ENCODE results near the gene PISD.
A peak's percentile ranks its signal among the peaks of the same experiment; 100 is the strongest.

PISD gene

DNA sequence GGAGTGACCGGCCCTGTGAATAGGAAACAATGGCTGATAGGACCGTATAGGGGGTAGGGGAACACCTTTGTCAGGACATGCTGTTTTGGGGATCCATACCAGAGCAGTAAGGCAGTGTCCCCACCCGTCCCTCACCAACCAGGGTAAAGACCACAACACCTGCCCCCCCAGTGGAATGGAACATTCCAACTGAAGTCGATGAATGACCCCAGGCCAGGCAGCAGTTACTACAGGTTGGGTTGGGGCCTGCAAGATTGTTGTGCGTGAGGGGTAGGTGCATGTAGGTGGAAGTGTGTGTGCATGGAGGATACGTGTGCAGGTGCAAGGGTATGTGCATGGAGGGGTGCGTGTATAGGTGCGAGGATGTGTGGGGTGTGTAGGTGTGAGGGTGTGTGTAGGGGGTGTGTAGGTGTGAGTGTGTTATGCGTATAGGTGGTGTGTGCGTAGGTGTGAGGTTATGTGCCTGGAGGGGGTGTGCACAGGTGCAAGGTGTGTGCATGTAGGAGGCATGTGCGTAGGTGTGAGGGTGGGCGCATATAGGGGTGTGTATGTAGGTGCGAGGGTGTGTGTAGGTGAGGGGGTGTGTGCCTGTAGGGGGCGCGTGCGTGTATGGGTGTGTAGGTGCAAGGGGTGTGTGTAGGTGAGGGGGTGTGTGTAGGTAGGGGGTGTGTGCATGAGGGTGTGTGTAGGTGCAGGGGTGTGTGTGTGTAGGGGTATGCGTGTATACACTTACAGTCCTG is 32.9 kb downstream of the PISD start:
- H3K9me3 ChIP-seq (ENCODE audit: control insufficient read depth, low read length) = no peaks in the 10 kb centered on the region
- H3K4me3 ChIP-seq (ENCODE audit: low read length) = no peak overlapping the region
- H3K9ac ChIP-seq (ENCODE audit: low read length) = peak overlapping the region; percentile 72
- peaks cover 63% of the 10 kb centered on the region for H3K4me1 ChIP-seq (ENCODE audit: control insufficient read depth, insufficient read depth, low read length)
- no peaks in the 10 kb centered on the region for H3K36me3 ChIP-seq (ENCODE audit: control insufficient read depth, insufficient read depth, low read length)
- no peaks in the 10 kb centered on the region for H3K27me3 ChIP-seq (ENCODE audit: control insufficient read depth, insufficient read depth, low read length)

- Histone ChIP-seq H3K9ac (ENCODE audit: low read length) (no peak overlapping the region), H3K9me3 (ENCODE audit: control insufficient read depth, low read length) (no peaks in the 10 kb centered on the region), H3K4me3 (ENCODE audit: low read length) (no peak overlapping the region), H3K4me1 (ENCODE audit: control insufficient read depth, insufficient read depth, low read length) (peaks cover 60% of the 10 kb centered on the region), H3K27me3 (ENCODE audit: control insufficient read depth, insufficient read depth, low read length) (no peaks in the 10 kb centered on the region), H3K36me3 (ENCODE audit: control insufficient read depth, insufficient read depth, low read length) (no peaks in the 10 kb centered on the region)
These were observed 33.7 kb downstream of the PISD start for GRCh38 chr22:31628362-31628761.

GRCh38 chr22:31627223-31627731 is 34.7 kb downstream of the PISD start:
- no peaks in the 10 kb centered on the region for H3K9me3 ChIP-seq (ENCODE audit: control insufficient read depth, low read length)
- H3K4me1 ChIP-seq (ENCODE audit: control insufficient read depth, insufficient read depth, low read length) = peaks cover 60% of the 10 kb centered on the region
- H3K9ac ChIP-seq (ENCODE audit: low read length) = no peak overlapping the region
- H3K4me3 ChIP-seq (ENCODE audit: low read length) = no peak overlapping the region
- H3K27me3 ChIP-seq (ENCODE audit: control insufficient read depth, insufficient read depth, low read length) = no peaks in the 10 kb centered on the region
- no peaks in the 10 kb centered on the region for H3K36me3 ChIP-seq (ENCODE audit: control insufficient read depth, insufficient read depth, low read length)

DNA sequence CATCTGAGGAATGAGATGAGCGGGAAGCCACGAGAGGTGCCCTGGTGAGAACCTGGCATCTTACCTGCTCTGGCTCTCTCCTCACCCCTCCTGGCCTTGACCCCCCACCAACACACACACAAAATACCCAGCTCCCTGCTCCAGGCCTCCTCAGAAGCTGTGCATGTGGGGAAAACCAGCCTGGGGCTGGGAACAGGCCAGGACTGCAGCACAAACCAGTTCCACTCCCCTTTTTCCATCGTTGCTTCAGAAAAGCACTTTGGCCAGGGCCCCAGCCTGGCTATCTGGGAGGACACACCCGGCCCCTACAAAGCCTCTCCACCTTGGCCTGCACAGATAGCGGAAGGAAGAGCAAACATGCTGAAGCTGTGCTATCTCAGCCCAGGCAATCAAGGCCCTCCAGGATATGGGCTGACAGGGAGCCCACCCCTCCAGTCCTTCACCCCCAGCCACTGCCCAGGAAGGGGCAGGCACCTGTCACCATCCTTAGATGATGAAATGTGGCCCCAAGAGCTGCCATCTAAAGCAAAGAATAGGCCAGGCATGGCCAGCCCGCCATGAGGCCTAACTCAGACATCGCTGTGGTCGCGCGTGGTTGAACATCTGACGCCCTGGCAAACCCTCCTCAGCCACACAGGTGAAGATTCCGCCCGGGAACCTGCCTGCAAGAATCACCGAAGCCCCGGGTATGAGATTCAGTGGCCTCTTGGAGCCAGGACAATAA is 35.4 kb downstream of the PISD start:
- Histone ChIP-seq H3K4me1 (ENCODE audit: control insufficient read depth, insufficient read depth, low read length) (peaks cover 60% of the 10 kb centered on the region), H3K36me3 (ENCODE audit: control insufficient read depth, insufficient read depth, low read length) (no peaks in the 10 kb centered on the region), H3K9me3 (ENCODE audit: control insufficient read depth, low read length) (no peaks in the 10 kb centered on the region), H3K4me3 (ENCODE audit: low read length) (no peak overlapping the region), H3K27me3 (ENCODE audit: control insufficient read depth, insufficient read depth, low read length) (no peaks in the 10 kb centered on the region), H3K9ac (ENCODE audit: low read length) (peak overlapping the region; percentile 7)

DNA sequence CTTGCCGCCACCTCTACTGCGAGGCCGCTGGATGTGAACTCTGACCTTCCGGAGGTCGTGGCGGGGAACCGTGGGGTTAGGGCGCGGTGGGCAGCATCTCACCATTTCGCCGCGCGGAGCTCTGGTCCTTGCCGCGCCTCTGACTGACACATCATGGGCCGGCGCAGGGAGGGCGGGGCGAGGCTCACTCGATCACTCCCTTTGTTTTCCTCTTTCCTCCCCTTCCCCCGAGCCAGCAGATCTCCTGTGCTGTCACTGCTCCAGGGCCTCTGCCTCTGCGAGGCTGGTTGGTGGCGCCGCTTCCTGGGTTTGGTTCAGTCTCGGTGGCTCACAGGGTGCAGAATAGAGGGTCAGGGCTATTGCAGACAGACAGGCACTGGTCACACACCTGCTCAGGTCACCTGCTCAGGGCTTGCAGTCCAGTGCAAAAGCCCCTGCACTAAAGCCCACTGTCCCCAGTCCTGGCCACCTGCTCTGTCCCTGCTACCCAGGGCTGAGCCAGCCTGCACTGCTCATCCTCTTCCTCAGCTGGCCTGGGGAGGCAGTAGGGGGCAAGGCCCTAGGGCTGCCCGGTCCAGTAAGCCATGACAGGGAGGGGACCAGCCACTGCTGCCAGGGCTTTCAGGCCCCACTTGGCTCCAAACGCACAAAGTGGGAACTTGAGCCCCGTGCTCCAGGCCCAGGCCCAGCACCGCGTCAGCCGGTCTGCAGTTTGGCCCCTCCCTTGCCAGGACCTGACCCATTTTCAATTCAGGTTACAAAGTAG is 36.2 kb downstream of the PISD start:
- no peaks in the 10 kb centered on the region for H3K36me3 ChIP-seq (ENCODE audit: control insufficient read depth, insufficient read depth, low read length)
- H3K9ac ChIP-seq (ENCODE audit: low read length) = peak overlapping the region; percentile 7
- H3K9me3 ChIP-seq (ENCODE audit: control insufficient read depth, low read length) = no peaks in the 10 kb centered on the region
- H3K27me3 ChIP-seq (ENCODE audit: control insufficient read depth, insufficient read depth, low read length) = no peaks in the 10 kb centered on the region
- H3K4me3 ChIP-seq (ENCODE audit: low read length) = no peak overlapping the region
- peaks cover 54% of the 10 kb centered on the region for H3K4me1 ChIP-seq (ENCODE audit: control insufficient read depth, insufficient read depth, low read length)

DNA sequence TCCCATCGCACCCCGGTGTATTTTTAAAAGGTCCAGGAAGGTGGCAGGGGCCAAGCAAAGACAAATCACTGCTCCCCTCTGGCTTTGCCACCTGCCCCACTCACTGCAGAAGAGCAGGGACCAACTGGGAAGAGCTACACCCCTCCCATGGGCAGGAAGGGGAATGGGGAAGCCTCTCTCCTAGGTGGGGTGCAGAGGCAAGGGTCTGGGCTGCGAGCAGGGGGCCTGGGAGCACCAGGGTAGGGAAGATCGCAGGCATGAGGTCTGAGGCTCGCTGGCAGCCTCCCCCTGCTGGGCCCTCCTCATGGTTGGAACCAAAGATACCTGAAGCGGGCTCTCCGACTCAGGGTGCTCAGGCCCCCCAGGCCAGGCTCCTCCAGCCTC is 36.8 kb downstream of the PISD start:
- Histone ChIP-seq H3K9ac (ENCODE audit: low read length) (no peak overlapping the region), H3K4me1 (ENCODE audit: control insufficient read depth, insufficient read depth, low read length) (peaks cover 53% of the 10 kb centered on the region), H3K4me3 (ENCODE audit: low read length) (no peak overlapping the region), H3K9me3 (ENCODE audit: control insufficient read depth, low read length) (no peaks in the 10 kb centered on the region), H3K36me3 (ENCODE audit: control insufficient read depth, insufficient read depth, low read length) (no peaks in the 10 kb centered on the region), H3K27me3 (ENCODE audit: control insufficient read depth, insufficient read depth, low read length) (no peaks in the 10 kb centered on the region)

DNA sequence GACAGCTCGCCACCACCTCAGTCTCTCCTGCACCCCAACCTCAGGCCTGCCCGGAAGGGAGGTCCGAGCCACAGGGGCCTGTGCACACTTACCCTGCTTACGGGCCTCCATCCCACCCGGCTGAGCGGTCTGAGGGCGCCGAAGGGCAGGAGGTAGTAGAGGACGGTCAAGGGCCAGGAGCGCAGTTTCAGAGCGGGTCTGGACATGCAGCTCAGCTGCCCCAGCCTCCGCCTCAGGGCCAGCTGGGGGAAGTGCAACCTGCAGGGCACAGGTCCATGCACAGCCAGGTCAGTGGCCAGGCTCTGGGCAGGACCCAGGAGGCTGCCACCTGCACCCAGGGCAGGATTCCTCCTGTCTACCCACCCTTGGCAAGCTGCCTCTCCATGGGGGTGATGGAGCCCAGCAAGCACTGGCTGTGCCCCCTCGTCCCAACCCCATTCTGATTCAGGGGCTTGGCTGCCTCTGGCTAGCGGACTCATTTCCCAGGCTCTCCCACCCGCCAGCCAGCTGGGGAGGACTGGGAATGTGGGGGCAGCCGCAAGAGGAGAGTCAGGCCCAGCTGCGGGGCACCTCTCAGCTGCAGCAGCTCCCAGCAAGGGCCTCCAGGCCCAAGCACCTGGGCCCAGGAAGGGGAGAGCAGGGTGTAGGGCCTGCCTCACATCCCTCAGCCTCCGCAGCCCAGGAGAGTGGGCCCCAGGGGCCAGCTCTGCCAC is 38.3 kb downstream of the PISD start:
- H3K27me3 ChIP-seq (ENCODE audit: control insufficient read depth, insufficient read depth, low read length) = no peaks in the 10 kb centered on the region
- H3K4me1 ChIP-seq (ENCODE audit: control insufficient read depth, insufficient read depth, low read length) = peaks cover 40% of the 10 kb centered on the region
- no peak overlapping the region for H3K4me3 ChIP-seq (ENCODE audit: low read length)
- H3K9me3 ChIP-seq (ENCODE audit: control insufficient read depth, low read length) = no peaks in the 10 kb centered on the region
- H3K36me3 ChIP-seq (ENCODE audit: control insufficient read depth, insufficient read depth, low read length) = peaks cover 8% of the 10 kb centered on the region
- no peak overlapping the region for H3K9ac ChIP-seq (ENCODE audit: low read length)

GRCh38 chr22:31622980-31623379 is 39.0 kb downstream of the PISD start:
- Histone ChIP-seq H3K36me3 (ENCODE audit: control insufficient read depth, insufficient read depth, low read length) (peaks cover 12% of the 10 kb centered on the region), H3K9me3 (ENCODE audit: control insufficient read depth, low read length) (no peaks in the 10 kb centered on the region), H3K4me1 (ENCODE audit: control insufficient read depth, insufficient read depth, low read length) (peaks cover 35% of the 10 kb centered on the region), H3K4me3 (ENCODE audit: low read length) (no peak overlapping the region), H3K27me3 (ENCODE audit: control insufficient read depth, insufficient read depth, low read length) (no peaks in the 10 kb centered on the region), H3K9ac (ENCODE audit: low read length) (no peak overlapping the region)

DNA sequence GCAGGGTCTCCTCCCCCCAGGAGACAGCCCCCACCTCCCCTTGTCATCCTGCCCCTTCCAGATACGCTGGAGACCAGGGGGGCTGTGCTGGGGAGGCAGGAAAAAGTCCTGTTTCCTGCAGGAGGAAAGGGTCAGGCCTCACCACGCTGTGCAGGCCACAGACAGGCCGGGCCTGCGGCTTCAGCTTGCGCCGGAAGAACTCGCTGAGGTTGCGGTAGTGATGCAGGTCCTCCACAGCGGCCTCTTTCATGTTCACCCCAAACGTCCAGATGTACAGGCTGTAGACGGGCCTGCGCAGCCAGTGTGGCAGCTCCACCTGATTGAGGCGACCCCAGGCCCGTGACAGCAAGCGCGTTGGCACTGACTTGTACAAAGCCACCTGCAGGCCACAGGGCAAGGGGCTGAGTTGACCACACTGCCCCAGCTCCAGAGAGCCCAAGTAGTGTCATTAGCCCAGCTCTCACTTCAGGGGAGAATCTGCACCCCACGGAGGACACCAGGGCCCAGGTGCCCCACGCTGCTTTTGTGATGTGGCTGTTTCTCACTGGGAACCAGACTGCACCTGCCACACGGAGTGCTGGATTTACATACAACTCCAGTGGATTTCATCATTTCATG is 40.4 kb downstream of the PISD start:
- Histone ChIP-seq H3K9ac (ENCODE audit: low read length) (no peak overlapping the region), H3K36me3 (ENCODE audit: control insufficient read depth, insufficient read depth, low read length) (peaks cover 12% of the 10 kb centered on the region), H3K27me3 (ENCODE audit: control insufficient read depth, insufficient read depth, low read length) (no peaks in the 10 kb centered on the region), H3K9me3 (ENCODE audit: control insufficient read depth, low read length) (no peaks in the 10 kb centered on the region), H3K4me3 (ENCODE audit: low read length) (no peak overlapping the region), H3K4me1 (ENCODE audit: control insufficient read depth, insufficient read depth, low read length) (peaks cover 26% of the 10 kb centered on the region)

DNA sequence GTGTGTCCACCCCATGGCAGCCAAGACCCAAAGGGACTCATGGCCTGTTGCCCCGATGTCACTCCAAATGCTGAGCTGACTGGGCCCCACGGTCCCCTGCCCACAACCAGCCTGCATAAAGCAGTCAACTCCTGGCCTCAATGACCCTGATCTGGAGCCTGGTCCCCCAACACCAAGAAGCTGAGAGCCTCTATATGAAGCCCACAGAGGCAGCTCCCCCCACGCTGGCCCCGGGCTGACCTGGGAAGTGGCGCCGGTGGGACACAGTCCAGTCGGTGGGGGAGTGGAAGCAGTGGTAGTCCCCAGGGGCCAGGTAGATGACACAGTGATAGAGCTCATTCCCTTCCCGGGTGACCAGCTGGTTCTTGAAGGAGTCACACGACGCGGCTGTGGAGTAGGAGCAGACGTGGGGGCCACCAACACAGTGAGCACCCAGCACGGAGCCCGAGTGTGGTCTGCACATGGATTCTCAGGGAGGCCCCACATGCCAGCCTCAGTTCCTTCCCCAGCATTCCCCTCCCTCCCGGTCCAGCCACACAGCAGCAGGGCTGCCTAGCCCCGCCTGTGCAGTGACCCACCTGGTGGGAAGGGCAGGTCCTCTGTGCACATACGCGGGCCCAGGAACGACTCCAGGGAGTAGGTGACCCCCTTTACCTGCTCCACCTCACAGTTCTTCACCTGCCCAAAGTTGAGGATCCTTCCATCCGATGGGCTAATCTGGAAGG is 41.1 kb downstream of the PISD start:
- Histone ChIP-seq H3K36me3 (ENCODE audit: control insufficient read depth, insufficient read depth, low read length) (peaks cover 12% of the 10 kb centered on the region), H3K4me1 (ENCODE audit: control insufficient read depth, insufficient read depth, low read length) (peaks cover 22% of the 10 kb centered on the region), H3K9ac (ENCODE audit: low read length) (no peak overlapping the region), H3K4me3 (ENCODE audit: low read length) (no peak overlapping the region), H3K27me3 (ENCODE audit: control insufficient read depth, insufficient read depth, low read length) (no peaks in the 10 kb centered on the region), H3K9me3 (ENCODE audit: control insufficient read depth, low read length) (no peaks in the 10 kb centered on the region)
